Stimulated activated CD4-positive, alpha-beta T cell treated with anti-CD3 and anti-CD28 coated beads, TNF-alpha, amount 100 ng/mL, for 48 hours (primary cell): ENCODE results near the gene ZDHHC17.
"Not testable (repeated sequence)": the region's sequence is repeated elsewhere in the genome, so short reads cannot be mapped to it uniquely, and the experiment has no call there.

ENCODE experiments used
- DNase-seq, 3 donors: peaks; one replicate each; pipeline ENCODE4 v3.0.0-alpha.2; 2020; ENCODE audit warnings: low read depth in 3 of 3

Gene ZDHHC17

DNA sequence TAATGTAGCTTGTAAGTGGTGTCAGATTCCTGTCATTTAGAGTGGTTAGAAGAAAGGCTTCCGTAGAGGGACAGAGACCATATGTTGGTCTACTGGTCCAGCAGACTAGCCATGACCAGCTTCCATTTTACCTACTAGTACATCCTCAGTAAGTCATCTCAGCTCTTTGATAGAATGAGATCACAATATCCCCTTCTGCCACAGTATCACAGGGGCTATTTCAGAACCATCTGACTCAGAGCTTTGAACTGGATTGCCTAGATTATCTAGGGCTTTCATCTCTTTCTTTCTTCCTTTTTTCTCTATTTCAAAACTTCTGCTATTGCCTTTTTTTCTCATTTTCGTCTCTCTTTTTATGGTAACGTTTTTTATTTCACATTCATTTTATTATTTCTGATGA is 4.7 kb downstream of the ZDHHC17 start:
- DNase-seq: no peak

DNA sequence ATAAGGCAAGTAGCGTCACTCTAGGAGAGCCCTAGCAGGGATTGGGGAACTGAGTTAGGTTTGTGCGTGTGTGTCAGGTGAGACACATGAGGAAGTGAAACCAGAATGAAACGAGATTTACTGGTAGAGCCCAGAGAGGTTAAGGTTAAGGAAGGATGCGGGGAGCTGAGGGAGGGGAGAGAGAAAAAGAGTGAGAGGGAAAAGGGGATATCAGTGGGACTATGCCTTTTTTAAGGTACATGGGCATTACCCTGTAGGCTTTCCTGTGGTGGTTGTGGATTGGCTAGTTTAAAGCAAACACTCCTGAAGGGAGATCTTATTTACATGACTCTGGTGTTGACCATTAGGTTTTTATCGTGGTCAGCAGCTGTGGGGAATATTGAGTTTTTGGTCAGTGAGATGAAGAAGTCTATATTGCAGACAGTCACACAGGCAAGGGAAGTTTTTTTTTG is 13.9 kb downstream of the ZDHHC17 start:
- DNase-seq: no peak

DNA sequence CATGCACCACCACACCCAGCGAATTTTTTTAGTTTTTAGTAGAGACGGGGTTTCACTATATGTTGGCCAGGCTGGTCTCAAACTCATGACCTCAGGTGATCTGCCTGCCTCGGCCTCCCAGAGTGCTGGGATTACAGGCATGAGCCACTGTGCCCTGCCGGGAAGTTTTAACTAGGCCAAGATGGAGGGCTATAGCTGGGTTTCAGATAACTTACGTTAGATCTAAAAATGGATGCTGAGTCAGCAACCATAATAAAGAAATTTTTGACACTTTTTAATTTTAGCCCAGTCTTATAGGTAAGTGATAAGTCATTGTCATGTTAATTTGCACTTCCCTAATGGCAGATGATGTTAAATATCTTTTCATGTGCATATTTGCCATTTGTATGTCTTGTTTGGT is 14.4 kb downstream of the ZDHHC17 start:
- no peak for DNase-seq

DNA sequence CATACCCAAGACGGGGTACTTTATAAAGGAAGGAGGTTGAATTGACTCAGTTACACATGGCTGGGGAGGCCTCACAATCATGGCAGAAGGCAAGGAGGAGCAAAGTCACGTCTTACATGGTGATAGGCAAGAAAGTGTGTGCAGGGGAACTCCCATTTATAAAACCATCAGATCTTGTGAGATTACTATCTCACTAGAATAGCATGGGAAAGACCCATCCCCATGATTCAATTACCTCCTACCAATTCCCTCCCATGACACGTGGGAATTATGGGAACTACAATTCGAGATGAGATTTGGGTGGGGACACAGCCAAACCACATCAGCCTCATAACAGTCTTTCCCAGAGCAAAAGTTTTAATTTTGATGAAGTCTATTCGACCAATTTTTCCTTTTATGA is 15.4 kb downstream of the ZDHHC17 start:
- not testable (repeated sequence) for DNase-seq

DNA sequence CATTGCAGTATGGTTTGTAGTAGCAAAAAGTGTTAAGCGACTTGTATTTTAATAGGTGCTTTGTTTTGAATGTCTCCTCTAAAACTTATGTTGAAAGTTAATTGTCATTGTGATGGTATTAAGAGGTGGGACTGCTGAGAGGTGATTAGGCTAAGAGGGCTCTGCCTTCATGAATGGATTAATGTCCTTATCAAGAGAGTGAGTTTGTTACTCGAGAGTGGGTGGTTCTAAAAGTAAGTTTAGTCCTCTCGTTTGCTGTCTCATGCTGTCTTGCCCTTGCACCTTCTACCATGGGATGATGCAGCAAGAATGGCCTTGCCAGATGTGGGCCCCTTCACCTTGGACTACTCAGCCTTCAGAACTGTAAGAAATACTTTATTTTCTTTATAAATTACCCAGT is 17.4 kb downstream of the ZDHHC17 start:
- DNase-seq: no peak

DNA sequence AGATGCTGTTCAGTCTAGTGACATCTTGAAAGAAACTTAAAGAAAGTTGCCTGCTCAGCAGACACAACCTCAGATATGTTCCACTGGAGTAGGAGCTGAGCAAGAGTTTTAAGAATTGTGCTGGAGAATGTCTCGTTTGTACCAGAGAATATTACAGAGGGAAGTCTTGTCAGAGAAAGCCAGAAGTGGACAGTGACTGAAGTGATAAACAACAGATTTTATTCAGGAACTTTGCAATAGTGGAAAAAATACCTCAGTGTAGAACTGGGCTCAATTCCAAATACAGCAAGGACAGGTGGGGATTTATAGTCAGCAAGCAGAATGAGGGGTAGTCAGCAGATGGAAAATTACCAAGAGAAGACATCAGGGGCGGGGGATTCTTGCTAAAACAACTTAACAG is 18.6 kb downstream of the ZDHHC17 start:
- DNase-seq: no peak

DNA sequence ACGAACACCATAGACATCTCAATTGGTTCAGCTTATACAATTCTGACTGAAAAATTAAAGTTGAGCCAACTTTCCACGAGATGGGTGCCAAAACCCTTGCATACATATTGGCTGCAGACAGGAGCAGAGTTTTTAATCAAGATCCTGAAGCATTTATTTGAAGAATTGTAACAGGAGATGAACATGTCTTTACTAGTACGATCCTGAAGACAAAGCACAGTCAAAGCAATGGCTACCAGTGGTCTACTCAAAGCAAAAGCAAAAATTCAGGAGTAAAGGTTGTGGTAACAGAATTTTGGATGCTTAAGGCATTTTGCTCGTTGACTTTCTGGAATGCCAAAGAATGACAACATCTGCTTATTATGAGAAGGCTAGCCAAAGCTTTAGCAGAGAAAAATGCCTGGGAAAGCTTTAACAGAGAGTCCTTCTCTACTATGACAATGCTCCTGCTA is 20.7 kb downstream of the ZDHHC17 start:
- DNase-seq: no peak

DNA sequence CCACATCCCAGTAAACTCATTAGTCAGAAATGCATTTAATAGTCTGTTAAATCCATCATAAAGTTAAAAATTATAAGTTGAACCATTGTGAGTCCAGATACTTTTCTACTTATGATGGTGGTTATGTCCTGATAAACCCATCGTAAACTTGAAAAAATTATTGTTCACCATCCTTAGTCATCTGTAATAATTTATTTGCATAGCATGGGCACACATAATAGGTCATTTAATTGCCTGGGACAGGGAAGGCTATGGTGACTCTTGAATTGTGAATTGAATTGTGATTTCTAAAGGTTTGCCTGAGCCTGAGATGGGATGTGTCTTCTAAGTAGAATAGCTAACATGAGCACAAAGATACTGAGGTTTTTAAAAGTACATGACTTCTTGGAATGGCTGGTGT is 21.5 kb downstream of the ZDHHC17 start:
- no peak for DNase-seq

DNA sequence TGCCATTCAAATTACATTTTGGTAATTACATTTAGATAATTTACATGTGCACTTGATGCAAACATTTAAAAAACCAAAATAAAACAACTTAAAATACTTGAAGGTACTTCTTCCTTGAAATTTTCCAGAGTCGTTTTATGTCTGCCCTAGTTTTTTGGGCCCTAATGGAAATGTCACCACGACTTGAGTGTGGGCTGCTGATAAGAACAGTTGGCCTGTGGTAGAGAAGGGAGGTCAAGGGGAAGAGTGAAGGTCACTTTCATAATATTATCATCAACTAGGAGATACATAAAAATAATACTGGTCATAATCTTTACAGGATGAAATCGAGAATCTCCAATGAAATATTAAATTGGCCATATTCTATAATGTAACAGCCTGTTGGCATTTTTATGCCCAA is 23.1 kb downstream of the ZDHHC17 start:
- DNase-seq: no peak

DNA sequence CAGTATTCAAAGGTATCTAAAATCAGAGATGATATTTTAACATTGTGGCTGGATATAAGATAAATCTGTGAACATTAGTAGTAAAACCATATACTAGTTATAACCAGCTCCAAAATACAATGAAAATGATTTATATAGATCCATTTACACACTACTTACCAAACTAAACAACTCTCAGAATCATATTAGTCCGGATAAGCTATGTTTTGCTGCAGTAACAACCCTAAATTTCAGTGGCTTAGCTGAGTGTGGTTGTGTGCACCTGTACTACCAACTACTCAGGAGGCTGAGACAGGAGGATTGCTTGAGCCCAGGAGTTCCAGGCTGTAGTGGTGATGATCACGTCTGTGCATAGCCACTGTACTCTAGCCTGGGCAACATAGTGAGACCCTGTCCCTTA is 23.8 kb downstream of the ZDHHC17 start:
- DNase-seq: no peak

DNA sequence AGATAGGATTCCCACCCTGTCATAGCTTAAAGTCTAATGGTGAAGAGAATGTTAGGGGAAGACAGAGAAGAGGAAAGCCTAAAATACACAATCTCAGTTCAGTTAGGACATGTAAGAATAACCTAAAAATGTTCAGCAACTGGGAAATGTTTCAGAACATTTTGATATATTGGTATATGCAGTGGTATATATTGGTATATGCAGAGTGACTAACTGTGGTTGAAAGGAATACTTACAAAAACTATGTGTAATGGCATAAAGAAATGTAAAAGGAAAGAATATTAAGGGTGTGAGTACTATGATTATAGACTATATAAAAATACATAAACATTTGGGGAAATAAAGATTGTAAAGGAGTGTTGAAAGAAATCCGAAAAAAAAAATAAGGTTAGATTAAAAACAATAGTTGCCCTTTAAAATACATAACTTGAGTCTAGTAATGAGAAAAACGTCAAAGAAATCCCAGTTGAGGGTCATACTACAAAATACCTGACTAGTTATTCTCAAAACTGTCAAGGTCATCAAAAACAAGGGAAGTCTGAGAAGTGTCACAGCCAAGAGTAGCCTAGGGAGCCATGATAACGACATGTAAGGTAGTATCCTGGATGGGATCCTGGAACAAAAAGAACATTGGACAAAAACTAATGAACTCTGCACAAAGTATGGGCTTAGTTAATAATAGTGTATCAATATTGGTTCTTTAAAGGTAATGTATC is 25.6 kb downstream of the ZDHHC17 start:
- no peak for DNase-seq

DNA sequence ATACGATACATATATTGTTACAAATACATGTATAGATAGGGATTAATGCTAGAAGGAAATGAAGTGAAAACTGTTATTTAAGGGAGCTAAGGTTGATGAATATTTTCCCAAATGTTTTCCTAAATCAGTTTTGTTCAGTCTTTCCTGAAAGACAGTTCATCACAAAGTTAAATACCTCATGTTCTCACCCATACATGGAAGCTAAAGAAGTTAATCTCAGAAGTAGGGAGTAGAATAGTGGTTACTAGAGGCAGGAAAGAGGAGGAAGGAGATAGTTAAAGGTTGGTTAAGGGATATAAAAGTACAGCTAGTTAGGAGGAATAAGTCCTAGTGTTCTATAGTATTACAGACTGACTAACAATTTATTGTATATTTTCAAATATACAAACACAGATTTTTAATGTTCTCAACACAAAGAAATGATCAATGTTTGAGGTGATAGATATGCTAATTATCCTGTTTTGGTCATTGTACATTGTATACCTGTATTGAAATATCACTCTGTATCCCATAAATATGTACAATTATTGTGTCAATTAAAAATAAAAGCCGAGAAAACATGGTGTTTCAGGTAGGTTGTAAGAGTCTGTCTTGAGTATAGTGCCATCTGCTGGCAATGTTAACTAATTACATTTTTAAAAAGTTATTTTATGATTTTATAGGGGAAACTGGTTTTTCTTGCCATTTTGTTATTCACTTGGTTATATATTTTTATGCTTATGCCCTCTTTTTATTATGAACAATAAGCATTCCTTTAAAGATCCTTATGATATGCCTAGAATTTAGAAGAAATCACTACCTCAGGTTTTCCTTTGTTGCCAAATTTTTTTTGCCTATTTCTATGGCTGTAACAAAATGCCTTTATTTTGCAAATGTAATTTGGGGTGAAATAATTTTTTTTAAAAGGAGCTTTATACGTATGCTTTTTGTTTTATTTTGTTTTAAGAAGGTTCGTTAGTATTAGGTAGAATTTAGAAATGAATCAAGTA is 26.9 kb downstream of the ZDHHC17 start:
- no peak for DNase-seq

DNA sequence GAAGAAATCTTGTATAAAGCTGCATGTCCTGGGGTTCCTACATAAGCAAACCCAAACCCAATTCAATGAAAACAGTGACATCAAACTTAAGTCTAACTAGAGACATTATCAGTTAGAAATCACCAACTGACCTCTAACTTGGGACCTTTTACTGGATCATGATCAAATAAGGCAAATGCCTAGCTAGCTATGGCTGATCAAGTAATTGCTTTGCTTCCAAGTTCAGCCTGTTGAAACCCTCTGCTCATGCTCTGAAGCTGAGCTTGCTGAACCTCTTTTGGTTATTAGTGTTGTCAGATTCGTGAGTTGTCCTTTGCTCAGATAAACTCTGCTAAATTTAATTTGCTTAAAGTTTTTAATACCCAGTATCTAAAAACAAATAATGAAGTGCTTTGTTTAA is 28.9 kb downstream of the ZDHHC17 start:
- DNase-seq: no peak

DNA sequence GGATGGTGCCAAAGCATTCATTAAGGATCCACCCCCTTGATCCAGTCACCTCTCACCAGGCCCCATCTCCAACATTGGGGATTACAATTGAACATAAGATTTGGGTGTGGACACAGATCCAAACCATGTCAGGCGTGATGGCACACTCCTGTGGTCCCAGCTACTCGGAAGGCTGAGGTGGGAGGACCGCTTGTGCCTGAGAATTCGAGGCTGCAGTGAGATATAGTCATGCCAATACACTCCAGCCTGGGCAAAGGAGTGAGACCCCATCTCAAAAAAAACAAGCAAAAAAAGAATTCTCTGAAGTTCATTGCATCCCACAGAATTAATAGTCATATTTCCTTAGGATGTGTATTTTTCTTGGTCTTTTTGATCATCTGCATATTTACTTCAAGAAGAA is 34.9 kb downstream of the ZDHHC17 start:
- DNase-seq: no peak

DNA sequence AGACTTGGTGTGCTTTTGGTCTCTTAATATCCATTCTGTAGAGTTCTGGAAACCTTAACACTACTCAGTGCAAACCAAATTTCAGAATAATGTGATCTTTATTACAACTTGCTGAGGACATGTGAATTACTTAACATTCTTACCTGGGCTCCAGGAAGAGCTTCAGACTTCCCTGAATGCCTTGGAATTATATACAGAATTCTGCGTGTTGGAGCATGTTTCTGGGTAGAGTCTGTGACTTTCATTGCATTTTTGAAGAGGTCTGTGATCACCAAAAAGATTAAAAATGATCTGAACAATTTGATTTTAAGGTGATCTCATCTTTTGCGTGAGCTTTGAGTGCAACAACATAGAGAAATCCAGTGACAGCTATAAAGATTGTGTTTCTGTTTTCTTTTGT is 35.4 kb downstream of the ZDHHC17 start:
- no peak for DNase-seq

DNA sequence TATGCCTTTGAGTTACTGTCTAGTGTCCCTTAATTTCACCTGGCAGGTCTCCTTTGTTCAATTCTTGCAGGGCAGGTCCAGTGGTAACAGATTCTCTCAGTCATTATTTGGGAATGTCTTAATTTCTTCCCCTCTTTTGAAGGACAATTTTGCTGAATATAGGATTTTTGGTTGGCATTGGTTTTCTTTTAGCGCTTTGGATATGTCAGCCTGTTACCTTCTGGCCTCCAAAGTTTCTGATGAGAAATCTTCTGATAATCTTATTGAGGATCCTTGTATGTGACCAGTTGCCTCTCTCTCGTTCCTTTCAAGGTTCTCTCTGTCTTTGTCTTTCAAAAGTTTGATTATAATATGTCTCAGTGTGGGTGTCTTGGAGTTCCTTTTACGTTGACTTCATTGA is 38.1 kb downstream of the ZDHHC17 start:
- DNase-seq: no peak

DNA sequence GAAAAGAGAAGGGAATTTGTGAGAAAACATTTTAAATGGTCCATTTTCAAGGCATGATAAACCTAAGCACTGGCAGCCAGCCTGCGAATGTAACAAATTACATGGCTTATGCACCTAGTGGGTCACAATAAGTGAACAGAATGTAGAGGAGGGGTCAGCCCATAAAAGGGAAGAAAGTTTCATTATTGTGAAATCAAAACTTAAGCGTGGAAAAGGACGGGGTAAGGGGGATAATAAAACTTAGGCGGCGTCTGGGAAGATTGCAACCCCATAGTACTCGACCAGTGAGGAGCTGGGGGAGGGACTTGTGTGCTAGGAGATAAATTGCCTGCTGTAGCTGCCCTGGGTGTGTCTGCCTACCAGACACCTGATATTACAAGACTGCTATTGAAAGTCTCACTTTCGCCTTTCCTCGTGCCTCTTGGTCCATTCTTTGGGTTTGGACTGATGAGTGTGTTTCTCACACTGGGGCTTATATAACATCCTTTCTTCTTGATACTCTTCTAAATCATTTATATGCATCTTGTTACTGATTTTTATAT is 40.6 kb downstream of the ZDHHC17 start:
- no peak for DNase-seq

DNA sequence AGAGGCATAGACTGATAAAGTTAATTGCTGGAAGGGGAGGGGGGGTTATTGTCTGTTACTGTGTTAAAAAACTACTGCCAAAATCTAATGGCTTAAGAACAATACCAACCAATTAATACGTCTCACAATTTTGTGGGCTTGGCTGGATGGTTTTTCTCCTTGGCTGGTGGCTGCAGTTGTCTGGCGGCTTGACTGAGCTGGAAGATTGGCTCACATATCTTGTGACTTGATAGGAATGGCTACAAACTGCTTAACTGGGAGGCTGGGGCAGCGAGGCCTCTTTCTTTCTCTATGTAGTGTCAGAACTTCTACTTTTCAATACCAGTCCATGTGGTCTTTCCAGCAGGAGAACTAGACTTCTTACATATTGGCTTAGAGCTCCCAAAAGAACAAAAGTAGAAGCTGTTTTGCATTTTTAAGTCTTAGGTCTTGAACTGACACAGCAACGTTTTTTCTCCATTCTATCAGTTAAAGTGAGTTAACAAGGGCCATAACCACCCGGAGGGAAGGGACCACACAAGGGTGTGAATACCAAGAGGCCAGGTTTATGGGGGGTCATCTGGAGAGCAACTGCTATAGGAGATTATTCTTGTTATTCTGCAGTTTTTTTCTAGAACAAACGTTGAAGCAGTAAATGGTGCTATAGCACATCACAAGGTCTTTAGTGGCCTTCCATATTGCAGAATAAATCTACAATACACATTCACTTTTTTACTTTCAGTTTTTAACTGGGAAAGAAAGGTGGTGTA is 46.9 kb downstream of the ZDHHC17 start:
- DNase-seq: no peak

DNA sequence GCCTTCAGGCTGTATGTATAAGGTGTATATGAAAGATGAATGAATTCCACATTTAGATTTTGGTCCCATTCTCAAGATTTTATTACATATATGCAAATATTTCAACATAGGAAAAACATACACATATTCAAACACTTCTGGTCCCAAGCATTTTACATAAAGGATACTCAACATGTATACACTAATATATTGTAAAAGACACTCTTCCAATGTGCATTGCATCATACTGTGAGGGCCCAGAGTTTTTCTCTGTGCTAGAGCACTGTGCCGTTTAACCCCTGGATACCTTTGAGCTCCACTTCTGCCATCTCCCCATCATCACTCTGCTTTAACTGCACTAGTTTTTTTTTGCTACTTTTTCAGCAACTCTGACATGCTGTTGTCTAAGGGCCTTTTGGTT is 48.1 kb downstream of the ZDHHC17 start:
- DNase-seq: no peak

DNA sequence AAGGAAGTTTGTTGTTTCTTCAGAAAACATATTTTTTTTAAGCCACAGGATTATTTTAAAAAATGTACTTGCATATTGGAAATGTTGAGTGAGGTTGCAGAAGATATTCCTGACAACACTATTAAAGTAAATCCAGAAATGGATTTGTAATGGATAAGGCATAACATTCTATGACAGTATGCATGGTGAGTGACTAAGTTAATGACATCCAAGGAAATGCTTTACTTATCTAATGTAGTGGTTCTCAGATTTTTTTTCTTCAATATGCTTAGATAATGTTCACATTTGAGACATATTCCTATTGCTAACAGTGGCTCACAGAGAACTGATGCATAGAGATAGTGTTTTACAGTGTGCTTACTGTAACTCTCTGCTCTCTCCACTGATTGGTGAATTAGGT is 49.4 kb downstream of the ZDHHC17 start:
- no peak for DNase-seq

DNA sequence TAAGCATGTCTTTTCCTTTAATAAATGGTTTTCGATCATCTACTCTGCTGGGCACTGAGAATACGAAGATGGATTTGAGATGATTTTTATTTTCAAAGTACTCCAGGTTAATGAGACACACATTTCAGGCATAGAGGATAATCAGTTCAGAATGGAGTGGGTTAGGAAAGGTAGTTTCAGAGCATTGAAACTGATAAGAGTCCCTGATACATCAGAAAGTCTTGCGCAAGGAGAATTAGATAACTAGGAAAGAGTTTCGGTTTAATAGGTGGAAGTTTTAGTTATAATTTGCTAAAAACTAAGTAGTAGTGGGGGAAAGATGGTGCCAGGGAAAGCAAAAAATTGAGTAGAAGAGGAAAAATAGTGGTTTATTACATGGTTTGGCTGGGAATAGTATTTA is 50.1 kb downstream of the ZDHHC17 start:
- no peak for DNase-seq

DNA sequence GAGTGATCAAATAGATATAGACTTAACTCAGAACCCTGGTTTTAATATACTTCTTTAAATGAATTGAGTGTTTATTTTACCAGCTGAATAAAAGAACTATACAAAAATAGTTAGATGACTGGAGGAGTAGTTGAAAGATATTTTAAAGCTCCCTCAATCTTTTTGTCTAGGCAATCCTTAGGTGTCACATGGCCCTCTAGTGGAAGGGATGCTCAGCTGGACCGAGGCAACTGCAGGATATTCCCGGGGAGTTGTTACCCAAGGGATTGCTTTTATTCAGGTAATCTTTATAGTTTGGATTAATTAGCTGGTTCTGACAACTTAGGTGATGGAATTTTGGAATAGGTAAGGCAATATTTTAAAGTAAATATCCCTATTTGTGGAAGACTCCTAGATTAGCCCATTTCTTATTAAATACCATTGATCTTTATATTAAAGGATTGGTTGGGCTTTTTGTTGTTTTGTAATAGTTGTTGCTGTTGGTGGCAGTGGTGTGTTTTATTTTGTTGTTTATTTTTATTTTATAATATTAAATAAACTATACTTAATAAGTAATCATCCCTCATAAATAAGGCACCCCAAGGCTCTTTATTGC is 57.1 kb downstream of the ZDHHC17 start:
- DNase-seq: no peak
